GM21529 (cell line): ENCODE results near the gene YPEL2.

Experiments used
- ATAC-seq: cut with Tn5 transposase; IDR thresholded peaks from one replicate; pipeline ENCODE4 v1.9.1; 2021; ENCODE audit not compliant: unreplicated experiment

The YPEL2 gene

DNA sequence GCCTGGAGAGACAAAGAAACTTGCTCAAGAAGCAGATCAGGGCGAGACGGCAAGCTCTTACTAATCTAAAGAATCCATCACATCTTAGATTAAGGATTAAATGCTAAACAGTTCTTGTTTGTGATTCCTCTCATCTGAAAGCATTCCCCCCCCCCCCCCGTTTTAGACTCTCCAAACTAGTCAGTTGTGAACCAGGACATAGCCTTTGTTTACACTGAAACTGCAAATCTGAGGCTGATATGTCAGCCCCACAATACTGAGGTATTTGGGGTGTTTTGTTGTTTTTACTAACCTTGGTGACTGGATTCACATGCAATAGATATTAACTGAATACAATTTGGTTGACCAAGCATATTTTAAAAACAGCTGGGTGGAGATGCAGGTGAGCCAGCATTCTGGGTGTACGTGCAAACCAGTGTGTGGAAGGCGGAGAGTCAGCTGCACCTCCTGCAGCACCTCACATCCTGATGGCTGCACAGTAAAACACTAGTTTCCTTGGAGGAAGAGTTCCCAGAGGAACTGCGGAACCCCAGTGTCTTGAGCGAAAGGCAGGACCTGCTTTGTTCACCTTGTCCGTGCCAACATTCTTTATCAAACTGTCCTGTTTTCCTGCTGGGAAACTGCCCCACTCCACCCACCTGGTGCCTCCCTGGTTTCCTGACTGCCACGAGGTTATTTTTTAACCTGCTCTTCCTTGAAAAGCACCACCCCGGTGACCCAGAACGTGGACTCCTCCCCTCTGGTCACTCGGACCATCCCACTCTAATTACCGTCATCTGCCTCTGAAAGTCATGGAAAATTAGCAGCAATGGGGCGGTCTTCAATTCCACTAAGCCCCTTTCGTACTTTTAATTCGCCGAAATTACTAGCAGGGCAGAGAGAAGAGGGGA is 1.2 kb upstream of the YPEL2 start:
- no peak for ATAC-seq

- ATAC-seq = peak; percentile 21
These were observed 684 bp downstream of the YPEL2 start for GRCh38 chr17:59331929-59332748.

- no peak for ATAC-seq
These were observed 1.4 kb downstream of the YPEL2 start for GRCh38 chr17:59332749-59333377.

DNA sequence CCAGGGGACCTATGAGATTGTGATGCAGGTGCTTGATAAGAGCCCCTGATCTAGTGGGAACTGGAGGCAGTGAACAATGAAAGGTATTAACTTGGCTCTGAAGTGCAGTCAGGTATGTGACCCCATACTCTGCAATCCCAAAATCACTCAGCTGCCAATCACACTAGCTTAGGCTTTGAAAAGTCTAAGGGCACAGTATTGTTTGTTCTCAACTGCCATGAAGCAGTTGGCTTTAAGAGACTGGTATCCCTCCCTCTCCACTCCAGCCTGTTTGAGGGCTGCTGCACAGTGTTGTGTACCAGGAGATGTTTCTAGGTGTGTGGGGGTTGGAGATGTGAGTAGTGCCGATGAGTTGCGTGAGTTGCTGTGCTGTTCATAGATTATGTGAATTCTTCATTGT is 2.4 kb downstream of the YPEL2 start:
- ATAC-seq = no peak

GRCh38 chr17:59335685-59336084 is 4.2 kb downstream of the YPEL2 start:
- no peak for ATAC-seq

GRCh38 chr17:59337741-59338299 is 6.4 kb downstream of the YPEL2 start:
- no peak for ATAC-seq

GRCh38 chr17:59338498-59338897 is 7.0 kb downstream of the YPEL2 start:
- ATAC-seq = no peak

GRCh38 chr17:59341922-59342321 is 10.5 kb downstream of the YPEL2 start:
- no peak for ATAC-seq

- no peak for ATAC-seq
These were observed 11.3 kb downstream of the YPEL2 start for GRCh38 chr17:59342681-59343131.

DNA sequence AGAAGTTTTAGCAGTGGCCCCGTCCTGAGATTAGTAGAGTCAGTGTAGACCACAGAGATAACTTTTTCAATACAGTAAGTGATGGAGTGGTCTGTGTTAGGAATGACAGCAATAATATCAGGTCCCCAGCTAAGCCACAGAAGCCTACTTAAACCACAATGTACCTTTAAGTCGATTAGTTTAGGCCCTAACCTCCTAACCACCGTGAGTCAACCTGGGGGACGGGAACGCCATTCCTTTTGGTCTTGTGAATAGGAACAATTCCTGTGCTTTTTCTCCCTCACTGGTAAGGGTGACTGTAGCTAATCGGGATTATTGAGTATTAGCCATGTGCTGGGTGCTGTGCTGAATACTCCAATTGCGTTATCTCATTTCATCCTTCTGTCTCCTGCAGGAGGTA is 14.0 kb downstream of the YPEL2 start:
- no peak for ATAC-seq

- ATAC-seq = no peak
These were observed 14.9 kb downstream of the YPEL2 start for GRCh38 chr17:59346341-59346740.

DNA sequence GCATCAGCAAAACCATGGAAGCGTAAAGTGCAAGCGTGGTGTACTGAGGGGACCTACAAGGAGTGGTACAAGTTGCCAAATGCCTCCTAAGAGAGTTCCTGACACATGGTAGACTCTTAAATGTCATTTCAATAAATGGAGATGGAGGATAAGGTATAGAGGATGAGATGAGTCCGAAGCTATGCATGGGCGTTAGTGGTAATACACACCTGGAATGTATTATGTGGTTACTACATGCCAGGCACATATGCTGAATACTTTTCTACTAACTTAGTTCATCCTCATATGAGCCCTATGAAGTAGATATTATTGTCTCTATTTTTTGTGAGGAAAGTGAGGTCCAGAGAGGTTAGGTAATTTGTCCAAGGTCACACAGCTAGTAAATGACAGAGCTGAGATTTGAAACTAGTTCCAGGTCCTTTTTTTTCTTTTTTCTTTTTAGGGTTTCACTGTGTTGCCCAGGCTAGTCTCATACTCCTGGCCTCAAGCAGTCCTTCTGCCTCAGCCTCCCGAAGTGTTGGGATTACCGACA is 15.5 kb downstream of the YPEL2 start:
- no peak for ATAC-seq

DNA sequence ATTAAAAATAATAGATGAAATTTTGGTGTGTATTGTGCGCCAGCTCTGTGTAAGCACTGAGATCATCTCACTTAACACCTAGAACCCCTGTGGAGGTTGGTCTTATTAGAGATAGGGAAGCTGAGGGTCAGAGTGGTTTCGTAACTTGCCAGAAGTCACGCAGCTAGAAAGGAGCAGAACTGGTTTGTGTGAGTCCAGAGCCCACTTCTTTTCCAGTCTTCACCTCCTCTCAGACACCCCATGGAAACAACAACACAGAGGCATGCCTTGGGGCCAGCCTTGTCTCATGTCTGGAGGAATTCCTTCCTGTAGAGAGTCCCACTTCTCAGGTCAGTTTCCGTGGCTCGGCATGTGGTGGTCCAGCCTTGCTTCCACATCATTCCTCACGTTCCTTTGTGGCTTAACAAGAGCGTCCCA is 16.5 kb downstream of the YPEL2 start:
- ATAC-seq = no peak

- no peak for ATAC-seq
These were observed 17.7 kb downstream of the YPEL2 start for GRCh38 chr17:59349178-59349577.

GRCh38 chr17:59353106-59353854 is 21.8 kb downstream of the YPEL2 start:
- ATAC-seq = no peak

DNA sequence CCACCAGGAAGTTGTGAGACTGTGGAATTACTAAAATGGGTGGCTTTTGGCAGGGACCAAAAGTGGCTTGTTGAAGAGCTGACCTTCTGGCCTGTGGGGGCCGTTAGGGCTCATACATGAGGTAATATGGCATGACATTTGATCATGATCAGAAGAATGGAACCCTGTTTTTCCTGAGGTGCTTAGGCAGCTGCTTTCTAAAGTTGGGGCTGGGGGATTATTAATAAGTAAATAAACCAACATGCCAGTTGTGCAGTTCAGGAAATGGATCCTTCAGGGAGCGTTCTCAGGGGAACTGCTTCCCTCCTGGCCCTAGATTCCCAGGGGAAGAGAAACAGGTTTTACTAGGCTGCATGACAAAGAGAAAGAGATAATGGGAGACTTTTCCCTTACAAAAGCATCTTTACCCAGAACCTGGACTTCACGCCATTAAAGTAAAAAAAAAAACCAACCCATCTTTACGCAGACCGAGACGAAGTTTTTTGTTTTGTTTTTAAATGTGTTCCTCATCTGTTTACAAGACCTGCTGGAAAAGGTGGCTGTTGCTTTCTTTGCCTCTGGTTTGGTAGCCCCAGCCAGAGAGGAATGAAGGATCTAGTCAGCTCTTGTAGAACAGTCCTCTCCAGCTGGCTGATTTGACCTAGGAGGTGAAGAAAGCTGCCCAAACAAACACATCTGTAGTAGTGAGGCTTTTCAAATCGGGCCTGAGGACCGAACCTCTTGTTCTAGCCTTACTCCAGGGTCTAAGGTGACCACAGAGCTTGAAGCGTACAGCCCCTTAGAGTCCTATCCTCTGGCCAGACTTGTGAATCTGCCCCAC is 22.7 kb downstream of the YPEL2 start:
- ATAC-seq = no peak

DNA sequence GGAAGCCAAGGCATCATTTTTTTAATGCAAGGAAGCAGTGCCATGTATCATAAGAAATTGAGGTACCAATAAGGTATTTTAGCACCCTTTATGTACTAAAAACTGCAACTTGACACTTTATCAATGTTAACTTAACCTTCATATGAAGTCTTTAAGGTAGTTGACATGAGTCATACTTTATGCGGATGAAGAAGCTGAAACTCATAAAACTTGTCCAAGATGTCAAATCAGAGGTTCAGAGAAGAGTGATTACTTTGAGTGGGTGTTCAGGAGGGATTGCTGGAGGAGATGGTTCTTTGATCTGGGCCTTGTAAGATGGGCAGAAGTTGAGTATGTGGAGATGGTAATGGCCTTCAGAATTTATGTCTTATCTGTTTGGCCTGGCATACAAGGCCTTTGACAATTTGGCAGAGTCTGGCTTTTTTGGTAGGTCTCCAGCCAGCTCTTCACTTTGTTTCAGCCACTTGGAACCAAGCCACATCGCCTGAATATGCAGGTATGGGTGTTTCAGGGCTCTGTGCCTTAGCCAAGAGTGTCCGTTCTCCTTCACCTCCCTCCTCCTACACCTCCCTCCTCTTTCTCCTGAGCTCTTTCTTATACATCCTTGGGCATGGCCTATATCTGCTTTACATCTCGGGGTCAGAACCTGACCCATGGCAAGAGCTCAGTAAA is 23.7 kb downstream of the YPEL2 start:
- no peak for ATAC-seq

GRCh38 chr17:59355702-59356325 is 24.4 kb downstream of the YPEL2 start:
- ATAC-seq = no peak
